HFF-Myc (cell line): ENCODE results near the gene DLG1.
"Not testable (repeated sequence)": the region's sequence is repeated elsewhere in the genome, so short reads cannot be mapped to it uniquely, and the experiment has no call there.

ENCODE experiments used
- DNase-seq: peaks from one replicate; pipeline ENCODE4 v3.0.0-alpha.2; 2011; ENCODE audit warnings: low read depth; ENCODE audit errors: extremely low read depth
- H3K4me3 ChIP-seq: replicated peaks from 2 replicates; pipeline ENCODE4 v1.5.1; 2011; ENCODE audit warnings: low read depth, mild to moderate bottlenecking, control low read depth, low read length
- TF ChIP-seq, protein P1 (sequence below): IDR thresholded peaks from 2 replicates; pipeline ENCODE4 v1.5.1; 2012; ENCODE audit warnings: mild to moderate bottlenecking, low read depth, low read length, control low read depth; ENCODE audit errors: missing control alignments

DLG1 gene

GRCh38 chr3:197216169-197216860 lies 82.1 kb downstream of the DLG1 start:
- DNase-seq: no peak
- no peak overlapping the region for H3K4me3 ChIP-seq
- TF ChIP-seq, protein P1, sequence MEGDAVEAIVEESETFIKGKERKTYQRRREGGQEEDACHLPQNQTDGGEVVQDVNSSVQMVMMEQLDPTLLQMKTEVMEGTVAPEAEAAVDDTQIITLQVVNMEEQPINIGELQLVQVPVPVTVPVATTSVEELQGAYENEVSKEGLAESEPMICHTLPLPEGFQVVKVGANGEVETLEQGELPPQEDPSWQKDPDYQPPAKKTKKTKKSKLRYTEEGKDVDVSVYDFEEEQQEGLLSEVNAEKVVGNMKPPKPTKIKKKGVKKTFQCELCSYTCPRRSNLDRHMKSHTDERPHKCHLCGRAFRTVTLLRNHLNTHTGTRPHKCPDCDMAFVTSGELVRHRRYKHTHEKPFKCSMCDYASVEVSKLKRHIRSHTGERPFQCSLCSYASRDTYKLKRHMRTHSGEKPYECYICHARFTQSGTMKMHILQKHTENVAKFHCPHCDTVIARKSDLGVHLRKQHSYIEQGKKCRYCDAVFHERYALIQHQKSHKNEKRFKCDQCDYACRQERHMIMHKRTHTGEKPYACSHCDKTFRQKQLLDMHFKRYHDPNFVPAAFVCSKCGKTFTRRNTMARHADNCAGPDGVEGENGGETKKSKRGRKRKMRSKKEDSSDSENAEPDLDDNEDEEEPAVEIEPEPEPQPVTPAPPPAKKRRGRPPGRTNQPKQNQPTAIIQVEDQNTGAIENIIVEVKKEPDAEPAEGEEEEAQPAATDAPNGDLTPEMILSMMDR: no peak

DNA sequence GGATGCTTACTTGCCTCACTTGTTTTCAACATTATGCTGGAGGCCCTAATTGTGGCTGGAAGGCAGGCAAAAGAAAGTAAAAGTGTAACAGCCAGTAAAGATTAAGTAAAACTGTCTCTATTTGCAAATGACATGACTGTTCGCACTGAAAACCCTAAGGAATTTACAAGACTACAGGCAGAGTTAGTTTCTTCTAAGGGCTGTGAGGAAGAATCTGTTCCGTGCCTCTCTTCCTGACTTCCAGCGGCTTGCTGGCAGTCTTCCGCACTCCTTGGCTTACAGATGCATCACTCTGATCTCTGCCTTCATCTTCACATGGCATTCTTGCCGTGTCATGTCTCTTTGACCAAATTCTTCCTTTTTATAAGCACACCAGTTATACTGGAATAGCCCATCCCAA lies 86.1 kb downstream of the DLG1 start:
- no peak overlapping the region for H3K4me3 ChIP-seq
- no peak for DNase-seq
- TF ChIP-seq, protein P1: no peak

GRCh38 chr3:197211698-197212097 lies 86.7 kb downstream of the DLG1 start:
- DNase-seq, H3K4me3 ChIP-seq: not testable (repeated sequence)

- no peak for DNase-seq
- TF ChIP-seq, protein P1: no peak
- H3K4me3 ChIP-seq: no peak overlapping the region
Observed at GRCh38 chr3:197209366-197210260, 88.8 kb downstream of the DLG1 start.

DNA sequence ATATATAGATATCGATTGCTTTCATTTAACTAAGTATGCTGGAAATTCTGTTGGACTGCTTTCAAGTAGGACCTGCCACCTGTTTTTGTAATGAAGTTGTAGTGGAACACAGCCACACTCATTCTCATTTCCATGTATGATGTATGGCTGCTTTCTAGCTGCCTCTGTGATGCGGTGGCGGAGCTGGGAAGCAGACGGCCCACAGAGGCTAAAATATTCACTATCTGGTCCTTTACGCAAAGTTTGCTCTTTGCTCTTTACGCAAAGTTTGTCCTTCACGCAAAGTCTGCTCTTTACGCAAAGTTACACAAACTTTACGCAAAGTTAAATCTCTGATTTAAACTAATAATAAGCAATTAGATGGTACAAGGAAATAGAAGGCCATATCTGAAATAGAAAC lies 91.5 kb downstream of the DLG1 start:
- no peak for DNase-seq
- no peak overlapping the region for H3K4me3 ChIP-seq

DNA sequence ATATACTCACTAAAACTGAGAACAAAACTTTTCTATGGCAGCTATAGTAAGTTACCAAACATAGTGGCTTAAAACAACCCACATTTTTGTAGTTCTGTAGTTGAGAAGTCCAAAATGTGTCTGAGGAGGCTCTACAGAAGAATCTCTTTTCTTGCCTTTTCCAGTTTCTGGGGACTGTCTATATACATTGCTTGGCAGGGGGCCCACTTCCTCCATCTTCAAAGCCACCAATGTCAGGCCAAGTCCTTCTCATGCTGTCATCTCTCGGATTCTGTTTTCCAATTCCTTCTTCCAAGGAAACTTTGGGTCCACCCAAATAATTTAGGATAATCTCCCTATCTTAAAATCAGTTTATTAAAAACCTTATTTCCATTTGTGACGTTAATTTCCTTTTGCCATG lies 92.7 kb downstream of the DLG1 start:
- TF ChIP-seq, protein P1: no peak
- no peak for DNase-seq
- H3K4me3 ChIP-seq: no peak overlapping the region

More for the DNA sequence above, 91.5 kb downstream of the DLG1 start:
- TF ChIP-seq, protein P1: no peak

DNA sequence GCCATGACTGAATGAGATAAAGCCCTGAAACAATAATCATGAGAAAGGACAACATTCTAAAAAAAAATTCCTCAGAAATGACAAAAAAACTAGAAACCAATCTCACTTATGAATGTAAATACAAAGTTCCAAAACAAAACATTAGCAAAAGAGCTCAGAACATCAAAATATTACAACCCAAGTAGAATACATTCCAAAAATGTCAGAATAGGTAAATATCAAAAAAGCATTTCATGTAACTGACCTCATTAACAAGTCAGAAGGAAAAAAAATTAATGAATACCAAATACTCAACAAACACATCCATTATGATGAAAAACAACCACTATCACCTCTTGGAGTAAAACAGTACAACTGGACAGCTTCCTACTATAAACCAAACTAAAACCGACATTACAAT lies 93.1 kb downstream of the DLG1 start:
- TF ChIP-seq, protein P1: no peak
- no peak for DNase-seq
- H3K4me3 ChIP-seq: no peak overlapping the region
